K562 (cell line): Measurements from ENCODE around the gene TNNT2.

Experiments used
- CC2D1A ChIP-seq: fragments of 450-650 bp; IDR thresholded peaks from 2 replicates; pipeline ENCODE4 v1.6.1; 2017; ENCODE audit warnings: mild to moderate bottlenecking
- CHD2 ChIP-seq: IDR thresholded peaks from 2 replicates; pipeline ENCODE4 v1.6.1; 2011; ENCODE audit warnings: low read depth, low read length
- EZH2 ChIP-seq: IDR thresholded peaks from 2 replicates; pipeline ENCODE4 v1.6.1; 2012; ENCODE audit warnings: low read depth, mild to moderate bottlenecking, inconsistent platforms, low read length, borderline replicate concordance
- GATA2 ChIP-seq: sonication (generic); formaldehyde crosslinking; IDR thresholded peaks from 2 replicates; pipeline ENCODE4 v1.4.0; 2020; ENCODE audit warnings: mild to moderate bottlenecking, missing genetic modification reagents
- NFYB ChIP-seq: IDR thresholded peaks from 2 replicates; pipeline ENCODE4 v1.6.1; 2011; ENCODE audit warnings: mild to moderate bottlenecking, moderate library complexity; ENCODE audit not compliant: insufficient read length; ENCODE audit errors: extremely low read depth
- SIRT6 ChIP-seq: IDR thresholded peaks from one replicate; pipeline ENCODE4 v1.6.1; 2012; ENCODE audit warnings: low read depth, mild to moderate bottlenecking, control low read depth, inconsistent platforms, low read length, moderate library complexity
- TF ChIP-seq, protein P1 (sequence below), 3 experiments: fragments of 200-800 bp in 1 of 3; fragments of 250-450 bp in 1 of 3; fragments of 450-650 bp in 1 of 3; sonication (Bioruptor Pico) in 1 of 3; sonication (Bioruptor generic) in 1 of 3; formaldehyde crosslinking in 1 of 3; IDR thresholded peaks; 2 replicates each; pipeline versions ENCODE4 v1.6.1 to v1.8.0; 2016 to 2022; ENCODE audit warnings: mild to moderate bottlenecking in 2 of 3, missing genetic modification characterization in 2 of 3, missing compliant biosample characterization in 1 of 3, moderate library complexity in 1 of 3
- TF ChIP-seq, protein P2 (sequence below), 3 experiments: IDR thresholded peaks in 2 of 3; conservative IDR thresholded peaks in 1 of 3; 2 replicates each; pipeline ENCODE4 v1.5.1; 2011 to 2012; ENCODE audit warnings: low read length in 3 of 3, mild to moderate bottlenecking in 3 of 3, control low read depth in 2 of 3, improper control_type of control experiment in 1 of 3, inconsistent platforms in 1 of 3, low read depth in 1 of 3, mixed read lengths in 1 of 3, moderate library complexity in 1 of 3; ENCODE audit not compliant: insufficient read depth in 2 of 3
- TF ChIP-seq, protein P3 (sequence below): fragments of 450-650 bp; IDR thresholded peaks from 2 replicates; pipeline ENCODE4 v1.6.1; 2016; ENCODE audit warnings: antibody characterized with exemption

DNA sequence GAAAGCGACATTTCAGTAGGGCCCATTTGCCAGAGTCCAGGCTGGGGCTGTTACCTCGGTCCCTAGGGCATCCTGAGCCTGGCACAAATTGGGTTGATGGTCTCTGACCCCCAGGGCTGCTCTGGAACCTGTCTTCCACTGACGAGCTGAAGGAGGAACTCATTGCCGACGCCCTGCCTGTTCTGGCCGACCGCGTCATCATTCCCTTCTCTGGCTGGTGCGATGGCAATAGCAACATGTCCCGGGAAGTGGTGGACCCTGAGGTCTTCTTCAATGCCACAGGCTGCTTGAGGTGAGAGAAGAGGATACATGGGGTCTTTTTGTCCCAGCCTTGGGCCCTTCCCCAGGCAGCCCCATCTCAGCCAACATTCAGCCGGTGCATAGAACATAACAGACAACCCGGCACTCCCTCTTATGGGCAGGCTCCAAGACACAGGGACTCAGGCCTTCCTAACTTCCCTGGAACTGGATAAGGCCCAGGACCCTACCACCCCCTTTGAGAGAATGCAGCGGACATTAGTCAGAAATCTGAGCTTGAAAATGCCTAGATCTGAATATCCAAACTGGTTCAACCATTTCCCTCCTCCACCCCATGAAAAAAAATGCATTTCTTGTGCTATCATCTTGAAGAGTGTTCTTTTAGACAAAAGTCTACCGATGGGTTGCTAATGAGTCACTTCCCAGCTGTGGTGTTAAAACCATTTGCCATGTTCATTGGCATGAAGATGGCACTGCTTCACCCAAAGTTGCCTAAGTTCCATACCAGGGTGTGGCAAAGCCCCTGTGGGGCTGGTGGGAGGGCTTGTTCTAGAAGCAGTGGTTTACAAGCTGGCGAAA, 58.8 kb downstream of the TNNT2 start:
- TF ChIP-seq EZH2, result no peak
- no peak for TF ChIP-seq CC2D1A
- TF ChIP-seq, protein P1, sequence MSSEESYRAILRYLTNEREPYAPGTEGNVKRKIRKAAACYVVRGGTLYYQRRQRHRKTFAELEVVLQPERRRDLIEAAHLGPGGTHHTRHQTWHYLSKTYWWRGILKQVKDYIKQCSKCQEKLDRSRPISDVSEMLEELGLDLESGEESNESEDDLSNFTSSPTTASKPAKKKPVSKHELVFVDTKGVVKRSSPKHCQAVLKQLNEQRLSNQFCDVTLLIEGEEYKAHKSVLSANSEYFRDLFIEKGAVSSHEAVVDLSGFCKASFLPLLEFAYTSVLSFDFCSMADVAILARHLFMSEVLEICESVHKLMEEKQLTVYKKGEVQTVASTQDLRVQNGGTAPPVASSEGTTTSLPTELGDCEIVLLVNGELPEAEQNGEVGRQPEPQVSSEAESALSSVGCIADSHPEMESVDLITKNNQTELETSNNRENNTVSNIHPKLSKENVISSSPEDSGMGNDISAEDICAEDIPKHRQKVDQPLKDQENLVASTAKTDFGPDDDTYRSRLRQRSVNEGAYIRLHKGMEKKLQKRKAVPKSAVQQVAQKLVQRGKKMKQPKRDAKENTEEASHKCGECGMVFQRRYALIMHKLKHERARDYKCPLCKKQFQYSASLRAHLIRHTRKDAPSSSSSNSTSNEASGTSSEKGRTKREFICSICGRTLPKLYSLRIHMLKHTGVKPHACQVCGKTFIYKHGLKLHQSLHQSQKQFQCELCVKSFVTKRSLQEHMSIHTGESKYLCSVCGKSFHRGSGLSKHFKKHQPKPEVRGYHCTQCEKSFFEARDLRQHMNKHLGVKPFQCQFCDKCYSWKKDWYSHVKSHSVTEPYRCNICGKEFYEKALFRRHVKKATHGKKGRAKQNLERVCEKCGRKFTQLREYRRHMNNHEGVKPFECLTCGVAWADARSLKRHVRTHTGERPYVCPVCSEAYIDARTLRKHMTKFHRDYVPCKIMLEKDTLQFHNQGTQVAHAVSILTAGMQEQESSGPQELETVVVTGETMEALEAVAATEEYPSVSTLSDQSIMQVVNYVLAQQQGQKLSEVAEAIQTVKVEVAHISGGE (CRISPR knock-in tag; IDR thresholded peaks at IDR 0.05), result no peak
- no peak for TF ChIP-seq SIRT6
- no peak for TF ChIP-seq CHD2
- TF ChIP-seq, protein P2, sequence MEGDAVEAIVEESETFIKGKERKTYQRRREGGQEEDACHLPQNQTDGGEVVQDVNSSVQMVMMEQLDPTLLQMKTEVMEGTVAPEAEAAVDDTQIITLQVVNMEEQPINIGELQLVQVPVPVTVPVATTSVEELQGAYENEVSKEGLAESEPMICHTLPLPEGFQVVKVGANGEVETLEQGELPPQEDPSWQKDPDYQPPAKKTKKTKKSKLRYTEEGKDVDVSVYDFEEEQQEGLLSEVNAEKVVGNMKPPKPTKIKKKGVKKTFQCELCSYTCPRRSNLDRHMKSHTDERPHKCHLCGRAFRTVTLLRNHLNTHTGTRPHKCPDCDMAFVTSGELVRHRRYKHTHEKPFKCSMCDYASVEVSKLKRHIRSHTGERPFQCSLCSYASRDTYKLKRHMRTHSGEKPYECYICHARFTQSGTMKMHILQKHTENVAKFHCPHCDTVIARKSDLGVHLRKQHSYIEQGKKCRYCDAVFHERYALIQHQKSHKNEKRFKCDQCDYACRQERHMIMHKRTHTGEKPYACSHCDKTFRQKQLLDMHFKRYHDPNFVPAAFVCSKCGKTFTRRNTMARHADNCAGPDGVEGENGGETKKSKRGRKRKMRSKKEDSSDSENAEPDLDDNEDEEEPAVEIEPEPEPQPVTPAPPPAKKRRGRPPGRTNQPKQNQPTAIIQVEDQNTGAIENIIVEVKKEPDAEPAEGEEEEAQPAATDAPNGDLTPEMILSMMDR (IDR thresholded peaks at IDR 0.05 in 2 of 3, conservative IDR thresholded peaks at IDR 0.05 in 1 of 3; ENCODE audit: insufficient read depth in 2 of 3, low read depth in 1 of 3, low read length in 3 of 3), result no peak
- TF ChIP-seq NFYB, result no peak
- TF ChIP-seq GATA2 (CRISPR knock-in tag), result no peak
- TF ChIP-seq, protein P3, sequence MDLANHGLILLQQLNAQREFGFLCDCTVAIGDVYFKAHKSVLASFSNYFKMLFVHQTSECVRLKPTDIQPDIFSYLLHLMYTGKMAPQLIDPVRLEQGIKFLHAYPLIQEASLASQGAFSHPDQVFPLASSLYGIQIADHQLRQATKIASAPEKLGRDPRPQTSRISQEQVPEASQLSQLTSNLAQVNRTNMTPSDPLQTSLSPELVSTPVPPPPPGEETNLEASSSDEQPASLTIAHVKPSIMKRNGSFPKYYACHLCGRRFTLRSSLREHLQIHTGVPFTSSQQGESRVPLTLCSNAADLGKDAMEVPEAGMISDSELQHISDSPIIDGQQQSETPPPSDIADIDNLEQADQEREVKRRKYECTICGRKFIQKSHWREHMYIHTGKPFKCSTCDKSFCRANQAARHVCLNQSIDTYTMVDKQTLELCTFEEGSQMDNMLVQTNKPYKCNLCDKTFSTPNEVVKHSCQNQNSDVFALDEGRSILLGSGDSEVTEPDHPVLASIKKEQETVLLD, result no peak
